Endothelial cell (in vitro differentiated cells): ENCODE measurements around the gene PHB1. TPM values are rescaled to one million over a fixed set of nuclear protein-coding genes. Genes with fewer than 3 reads are reported as not detected.
"Not testable (repeated sequence)": the region's sequence is repeated elsewhere in the genome, so short reads cannot be mapped to it uniquely, and the experiment has no call there.

Experiments used
- DNase-seq: peaks from one replicate; pipeline ENCODE4 v3.0.0; 2021; ENCODE audit warnings: low spot score
- H3K27ac Mint-ChIP-seq: one replicate; pipeline ENCODE4 v1.8.0; 2021; ENCODE audit warnings: mixed read lengths, inconsistent platforms; ENCODE audit not compliant: unreplicated experiment
- H3K27me3 Mint-ChIP-seq: one replicate; pipeline ENCODE4 v1.8.0; 2021; ENCODE audit warnings: mild to moderate bottlenecking, moderate library complexity, mixed read lengths, inconsistent platforms; ENCODE audit not compliant: unreplicated experiment
- H3K36me3 Mint-ChIP-seq: one replicate; pipeline ENCODE4 v1.8.0; 2021; ENCODE audit warnings: mild to moderate bottlenecking, low read depth, mixed read lengths, inconsistent platforms; ENCODE audit not compliant: unreplicated experiment
- H3K4me1 Mint-ChIP-seq: one replicate; pipeline ENCODE4 v1.8.0; 2021; ENCODE audit warnings: mild to moderate bottlenecking, mixed read lengths, inconsistent platforms; ENCODE audit not compliant: unreplicated experiment
- H3K4me3 Mint-ChIP-seq: one replicate; pipeline ENCODE4 v1.8.0; 2021; ENCODE audit warnings: mild to moderate bottlenecking, mixed read lengths, inconsistent platforms; ENCODE audit not compliant: unreplicated experiment
- H3K9me3 Mint-ChIP-seq: one replicate; pipeline ENCODE4 v1.8.0; 2021; ENCODE audit warnings: mixed read lengths, inconsistent platforms; ENCODE audit not compliant: unreplicated experiment
- CTCF ChIP-seq: fragments of 200-600 bp; sonication (generic); IDR thresholded peaks from one replicate; pipeline ENCODE4 v1.5.0; 2021; ENCODE audit warnings: antibody characterized with exemption; ENCODE audit not compliant: unreplicated experiment
- total RNA-seq: library from RNA; stranded (reverse); fragmentation: NEBNext Ultra II Directional; extraction: Animal tissue kit (Norgen Biotek cat#: 25700); gene quantifications from one replicate; pipeline ENCODE4 v1.2.1, GENCODE V29; 2021; ENCODE audit not compliant: unreplicated experiment

PHB1 gene
- total RNA-seq, 1 donor from 2014 or later = 181 TPM

- peaks cover 13% of the 10 kb centered on the region for H3K4me1 Mint-ChIP-seq
- peaks cover 11% of the 10 kb centered on the region for H3K36me3 Mint-ChIP-seq
- DNase-seq = no peak
- no peak overlapping the region for H3K4me3 Mint-ChIP-seq
- no peaks in the 10 kb centered on the region for H3K9me3 Mint-ChIP-seq
- TF ChIP-seq CTCF = no peak
- peaks cover 2% of the 10 kb centered on the region for H3K27me3 Mint-ChIP-seq
- H3K27ac Mint-ChIP-seq = no peak overlapping the region
Observed at GRCh38 chr17:49399995-49400394, 14.7 kb downstream of the PHB1 start.

GRCh38 chr17:49397586-49397985, 17.1 kb downstream of the PHB1 start:
- H3K36me3 Mint-ChIP-seq = no peaks in the 10 kb centered on the region
- no peak overlapping the region for H3K4me3 Mint-ChIP-seq
- H3K27ac Mint-ChIP-seq = no peak overlapping the region
- no peak for TF ChIP-seq CTCF
- H3K4me1 Mint-ChIP-seq = peaks cover 21% of the 10 kb centered on the region
- no peaks in the 10 kb centered on the region for H3K9me3 Mint-ChIP-seq
- peaks cover 2% of the 10 kb centered on the region for H3K27me3 Mint-ChIP-seq
- DNase-seq = no peak

GRCh38 chr17:49393491-49394255, 21.0 kb downstream of the PHB1 start:
- Mint-ChIP-seq H3K27ac (no peak overlapping the region), H3K4me3 (no peak overlapping the region), H3K9me3 (no peaks in the 10 kb centered on the region), H3K27me3 (peaks cover 7% of the 10 kb centered on the region), H3K4me1 (peaks cover 29% of the 10 kb centered on the region), H3K36me3 (no peaks in the 10 kb centered on the region)
- TF ChIP-seq CTCF = no peak
- no peak for DNase-seq

- Mint-ChIP-seq H3K27ac (peak overlapping the region; percentile 80), H3K4me3 (no peak overlapping the region), H3K4me1 (peaks cover 43% of the 10 kb centered on the region), H3K36me3 (no peaks in the 10 kb centered on the region), H3K27me3 (peaks cover 11% of the 10 kb centered on the region), H3K9me3 (no peaks in the 10 kb centered on the region)
- no peak for DNase-seq
- no peak for TF ChIP-seq CTCF
Observed at GRCh38 chr17:49390548-49391324, 23.9 kb downstream of the PHB1 start.

GRCh38 chr17:49389514-49390347, 25.0 kb downstream of the PHB1 start:
- peaks cover 40% of the 10 kb centered on the region for H3K4me1 Mint-ChIP-seq
- not testable (repeated sequence) for H3K27ac Mint-ChIP-seq, H3K4me3 Mint-ChIP-seq, H3K36me3 Mint-ChIP-seq, H3K9me3 Mint-ChIP-seq, DNase-seq
- peaks cover 11% of the 10 kb centered on the region for H3K27me3 Mint-ChIP-seq
